Right lobe of liver (tissue), 6 donors: ENCODE results near the gene SEL1L. TPM values are rescaled to one million over a fixed set of nuclear protein-coding genes. Genes with fewer than 3 reads are reported as not detected.
"Not testable (repeated sequence)": the region's sequence is repeated elsewhere in the genome, so short reads cannot be mapped to it uniquely, and the experiment has no call there.

ENCODE experiments used
- ATAC-seq, 4 donors: fragments of 200-7000 bp; cut with Tn5 transposase; one replicate each; pipeline ENCODE4 v1.9.1; 2020; ENCODE audit warnings: mild to moderate bottlenecking in 4 of 4, moderate library complexity in 4 of 4
- DNase-seq, 3 donors: peaks; one replicate each; pipeline ENCODE4 v3.0.0-alpha.2; 2020
- H3K27ac ChIP-seq, 3 donors: fragments of 200-600 bp; one replicate each; pipeline ENCODE4 v1.8.0; 2022
- H3K27me3 ChIP-seq, 2 donors: fragments of 200-600 bp; one replicate each; pipeline ENCODE4 v1.8.0; 2022
- H3K36me3 ChIP-seq, 4 donors: fragments of 200-600 bp; sonication (generic) in 1 of 4; one replicate each; pipeline versions ENCODE4 v1.5.1 to v1.8.0; 2017 to 2022; ENCODE audit warnings: control low read depth in 1 of 4
- H3K4me1 ChIP-seq, 4 donors: fragments of 200-600 bp; sonication (generic) in 1 of 4; one replicate each; pipeline versions ENCODE4 v1.5.1 to v1.8.0; 2017 to 2022; ENCODE audit warnings: control low read depth in 1 of 4
- H3K4me3 ChIP-seq, 3 donors: fragments of 200-600 bp; one replicate each; pipeline ENCODE4 v1.8.0; 2022
- H3K9me3 ChIP-seq, 4 donors: fragments of 200-600 bp; sonication (generic) in 1 of 4; one replicate each; pipeline versions ENCODE4 v1.5.1 to v1.8.0; 2017 to 2022; ENCODE audit warnings: control low read depth in 1 of 4
- POLR2A ChIP-seq: fragments of 450-650 bp; IDR thresholded peaks from one replicate; pipeline ENCODE4 v1.6.1; 2017; ENCODE audit warnings: antibody characterized with exemption, mild to moderate bottlenecking
- WGBS: methylation state at CpG from one replicate; pipeline ENCODE4 v1.1.6; 2018; ENCODE audit warnings: low coverage, low lambda C conversion rate; ENCODE audit not compliant: insufficient coverage; ENCODE audit errors: missing lambda C conversion rate; 5-methylcytosine and 5-hydroxymethylcytosine counted together
- intact Hi-C, 2 donors: fragments of 100-400 bp; cut with DNase I; formaldehyde crosslinking; loops; one replicate each; pipeline versions ENCODE4 v1.11.2 to v1.14.1; 2022
- total RNA-seq, 6 experiments: library from RNA; depleted of rRNA in 2 of 6; stranded (reverse); fragments of >200 nt in 2 of 6; fragmentation: NEBNext Ultra II Directional in 3 of 6; extraction: Animal tissue kit (Norgen Biotek cat#: 25700) in 3 of 6; gene quantifications; one replicate each; pipeline versions ENCODE4 v1.1.0 to v1.2.4, GENCODE V29; 2016 to 2023
- TF ChIP-seq, protein P1 (sequence below), 4 donors: fragments of 200-600 bp in 3 of 4; fragments of 450-650 bp in 1 of 4; IDR thresholded peaks; one replicate each; pipeline versions ENCODE4 v1.5.1 to v1.8.0; 2016 to 2022; ENCODE audit warnings: antibody characterized with exemption in 4 of 4, mild to moderate bottlenecking in 2 of 4
- donor health status: DM: no; HTN: yes; CAD: no.
- donor health status: DM: no; HTN: no; CAD: no.
- donor health status: DM: no; HTN: no; CAD: no.
- donor health status: DM: no; HTN: yes; CAD: no.
- donor health status: DM: no; HTN: yes; CAD: no.

Gene SEL1L
- total RNA-seq, 6 experiments from 2014 or later: 60.7 to 146 (median 123) TPM

DNA sequence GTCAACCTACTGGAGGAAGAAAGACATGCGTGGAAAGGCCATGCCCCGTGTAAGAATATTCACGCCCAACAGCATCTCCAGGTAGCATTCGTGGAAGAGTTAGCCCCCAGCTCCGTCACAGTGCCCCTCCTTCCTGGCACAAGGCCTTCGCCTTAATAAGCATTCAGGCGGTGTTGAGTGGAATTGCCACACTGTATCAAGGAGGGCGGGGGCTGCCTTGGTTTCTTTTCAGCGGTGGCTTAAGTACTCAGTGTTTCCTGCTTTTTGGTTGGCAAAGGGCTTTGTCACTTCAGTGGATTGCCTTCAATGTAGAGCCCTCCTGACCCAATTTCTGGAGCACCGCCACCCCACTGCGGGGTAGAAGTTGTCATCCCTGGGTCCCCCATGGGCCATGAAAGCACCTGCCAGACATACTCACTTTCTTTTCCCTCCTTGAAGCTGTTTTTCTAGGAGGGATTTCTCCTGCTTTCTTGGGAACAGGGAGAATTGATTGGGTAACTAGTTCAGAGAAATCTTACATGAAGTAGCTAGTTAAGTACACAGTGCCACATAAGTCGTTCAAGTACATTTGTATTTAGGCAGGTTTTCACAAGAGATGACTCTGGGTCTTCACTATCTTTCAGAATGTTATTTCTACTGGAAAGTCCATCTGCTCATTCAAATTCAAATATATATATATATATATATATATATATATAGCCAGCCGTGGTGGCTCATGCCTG lies 68.0 kb downstream of the SEL1L start:
- Histone ChIP-seq H3K4me1 (no peaks in the 10 kb centered on the region), H3K4me3 (no peak overlapping the region), H3K27ac (no peak overlapping the region), H3K36me3 (no peaks in the 10 kb centered on the region), H3K27me3 (no peaks in the 10 kb centered on the region), H3K9me3 (no peaks in the 10 kb centered on the region)
- intact Hi-C loops: no loop called here
- DNase-seq (no peak), ATAC-seq (no peak)
- 76% methylated on average over 11 of the region's 13 CpGs for WGBS
- no peak for TF ChIP-seq POLR2A
- TF ChIP-seq, protein P1, sequence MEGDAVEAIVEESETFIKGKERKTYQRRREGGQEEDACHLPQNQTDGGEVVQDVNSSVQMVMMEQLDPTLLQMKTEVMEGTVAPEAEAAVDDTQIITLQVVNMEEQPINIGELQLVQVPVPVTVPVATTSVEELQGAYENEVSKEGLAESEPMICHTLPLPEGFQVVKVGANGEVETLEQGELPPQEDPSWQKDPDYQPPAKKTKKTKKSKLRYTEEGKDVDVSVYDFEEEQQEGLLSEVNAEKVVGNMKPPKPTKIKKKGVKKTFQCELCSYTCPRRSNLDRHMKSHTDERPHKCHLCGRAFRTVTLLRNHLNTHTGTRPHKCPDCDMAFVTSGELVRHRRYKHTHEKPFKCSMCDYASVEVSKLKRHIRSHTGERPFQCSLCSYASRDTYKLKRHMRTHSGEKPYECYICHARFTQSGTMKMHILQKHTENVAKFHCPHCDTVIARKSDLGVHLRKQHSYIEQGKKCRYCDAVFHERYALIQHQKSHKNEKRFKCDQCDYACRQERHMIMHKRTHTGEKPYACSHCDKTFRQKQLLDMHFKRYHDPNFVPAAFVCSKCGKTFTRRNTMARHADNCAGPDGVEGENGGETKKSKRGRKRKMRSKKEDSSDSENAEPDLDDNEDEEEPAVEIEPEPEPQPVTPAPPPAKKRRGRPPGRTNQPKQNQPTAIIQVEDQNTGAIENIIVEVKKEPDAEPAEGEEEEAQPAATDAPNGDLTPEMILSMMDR (IDR thresholded peaks at IDR 0.05): no peak

DNA sequence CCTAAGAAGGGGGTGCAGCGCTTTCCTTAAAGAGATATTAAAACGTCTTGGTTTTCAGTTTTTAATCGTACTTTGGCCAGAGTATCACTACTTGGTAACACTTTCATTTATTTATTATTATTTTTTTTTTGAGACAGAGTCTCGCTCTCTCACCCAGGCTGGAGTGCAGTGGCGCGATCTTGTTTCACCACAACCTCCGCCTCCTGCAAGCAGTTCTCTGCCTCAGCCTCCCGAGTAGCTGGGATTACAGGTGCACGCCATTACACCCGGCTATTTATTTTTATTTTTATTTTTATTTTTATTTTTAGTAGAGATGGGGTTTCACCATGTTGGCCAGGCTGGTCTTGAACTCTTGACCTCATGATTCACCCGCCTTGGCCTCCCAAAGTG lies 68.7 kb downstream of the SEL1L start:
- ATAC-seq, H3K36me3 ChIP-seq, H3K9me3 ChIP-seq, DNase-seq, H3K27me3 ChIP-seq, intact Hi-C loops, H3K4me1 ChIP-seq: not testable (repeated sequence)
- peak overlapping the region; percentile 37 to 45 (median 40) for H3K4me3 ChIP-seq
- peak overlapping the region in 1 of 3 donors; percentile 26 for H3K27ac ChIP-seq
- 29% methylated on average over 11 of the region's 11 CpGs for WGBS

DNA sequence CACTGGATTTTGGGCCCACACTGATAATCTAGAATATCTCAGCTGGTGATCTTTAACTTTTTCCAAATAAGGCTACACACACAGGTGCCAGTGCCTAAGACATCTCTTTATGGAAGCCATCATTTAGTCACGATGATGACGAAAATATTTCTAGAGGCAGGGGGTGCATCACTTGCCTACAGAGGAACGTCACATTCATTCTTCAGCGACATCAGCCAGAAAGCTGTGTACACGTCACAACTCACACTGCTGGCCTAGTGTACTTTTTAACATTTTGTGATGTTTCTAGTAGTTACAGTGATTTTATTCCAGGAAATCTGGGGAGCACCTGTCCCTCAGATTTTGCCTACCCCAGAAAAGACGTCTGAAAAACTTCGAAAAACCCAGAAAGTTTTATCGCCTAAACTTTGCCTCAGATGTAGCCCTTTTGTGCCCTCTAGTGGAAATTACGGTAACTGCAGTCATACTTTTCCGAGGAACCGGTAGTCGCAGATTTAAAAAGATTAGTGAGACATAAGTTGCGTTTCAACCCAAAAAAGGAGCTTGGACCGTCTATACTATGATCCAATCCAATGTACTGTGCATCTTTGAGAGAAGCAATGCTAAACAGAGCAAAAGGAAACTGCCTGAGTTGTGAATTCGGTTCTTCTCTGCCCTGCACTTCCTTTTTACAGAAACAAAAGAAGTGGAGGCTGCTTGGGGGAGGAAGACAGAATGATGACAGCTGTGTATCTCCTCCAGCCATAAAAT lies 69.2 kb downstream of the SEL1L start:
- no peaks in the 10 kb centered on the region for H3K4me1 ChIP-seq
- H3K36me3 ChIP-seq: no peaks in the 10 kb centered on the region
- peak overlapping the region; percentile 37 to 45 (median 40) for H3K4me3 ChIP-seq
- TF ChIP-seq, protein P1 (IDR thresholded peaks at IDR 0.05): peak; percentile 80 to 92 (median 86)
- TF ChIP-seq POLR2A: no peak
- H3K27ac ChIP-seq: peak overlapping the region in 1 of 3 donors; percentile 26
- peak; percentile 75 to 90 (median 76) for ATAC-seq
- H3K27me3 ChIP-seq: no peaks in the 10 kb centered on the region
- 1% methylated on average over 13 of the region's 15 CpGs for WGBS
- no peaks in the 10 kb centered on the region for H3K9me3 ChIP-seq
- intact Hi-C loops: no loop called here
- DNase-seq: no peak

DNA sequence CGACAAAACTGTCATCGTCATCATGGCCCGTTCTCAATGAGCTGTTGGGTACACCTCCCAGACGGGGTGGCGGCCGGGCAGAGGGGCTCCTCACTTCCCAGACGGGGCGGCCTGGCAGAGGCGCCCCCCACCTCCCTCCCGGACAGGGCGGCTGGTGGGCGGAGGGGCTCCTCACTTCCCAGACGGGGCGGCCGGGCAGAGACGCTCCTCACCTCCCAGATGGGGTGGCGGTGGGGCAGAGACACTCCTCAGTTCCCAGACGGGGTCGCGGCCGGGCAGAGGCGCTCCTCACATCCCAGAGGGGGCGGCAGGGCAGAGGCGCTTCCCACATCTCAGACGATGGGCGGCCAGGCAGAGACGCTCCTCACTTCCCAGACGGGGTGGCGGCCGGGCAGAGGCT lies 71.3 kb downstream of the SEL1L start:
- H3K27ac ChIP-seq, H3K36me3 ChIP-seq, intact Hi-C loops, H3K4me1 ChIP-seq, H3K27me3 ChIP-seq, H3K9me3 ChIP-seq, ATAC-seq, DNase-seq, H3K4me3 ChIP-seq: not testable (repeated sequence)
- 81% methylated on average over 11 of the region's 30 CpGs for WGBS

DNA sequence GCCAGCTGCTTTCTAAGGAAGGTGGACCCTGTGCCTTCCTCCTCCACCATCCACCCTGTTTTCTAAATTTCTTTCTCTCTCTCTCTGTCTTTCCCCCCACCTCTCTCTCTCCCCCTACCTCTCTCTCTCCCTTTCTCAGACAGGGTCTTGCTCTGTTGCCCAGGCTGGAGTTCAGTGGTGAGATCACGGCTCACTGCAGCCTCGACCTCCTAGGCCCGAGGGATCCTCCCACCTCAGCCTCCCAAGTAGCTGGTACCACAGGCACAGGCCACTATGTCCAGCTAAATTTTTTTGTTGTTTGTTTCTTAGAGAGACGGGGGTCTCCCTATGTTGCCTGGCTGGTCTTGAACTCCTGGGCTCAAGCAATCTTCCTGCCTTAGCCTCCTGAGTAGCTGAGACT lies 73.7 kb downstream of the SEL1L start:
- TF ChIP-seq POLR2A: no peak
- TF ChIP-seq, protein P1 (IDR thresholded peaks at IDR 0.05): no peak
- ATAC-seq (no peak), DNase-seq (no peak)
- 90% methylated on average over 4 of the region's 4 CpGs for WGBS
- no peaks in the 10 kb centered on the region for H3K9me3 ChIP-seq
- H3K4me1 ChIP-seq: no peaks in the 10 kb centered on the region
- no peaks in the 10 kb centered on the region for H3K36me3 ChIP-seq
- H3K27ac ChIP-seq: no peak overlapping the region
- H3K4me3 ChIP-seq: no peak overlapping the region
- H3K27me3 ChIP-seq: no peaks in the 10 kb centered on the region
- intact Hi-C loops: loop anchor here in 1 of 2 donors (5.0 kb wide), 1 partner anchor 193 kb away; no protein-coding TSS in a partner anchor
